GM21526 (cell line): ENCODE measurements around the gene SZT2.

Experiments
- ATAC-seq: cut with Tn5 transposase; IDR thresholded peaks from one replicate; pipeline ENCODE4 v1.9.1; 2021; ENCODE audit warnings: moderate library complexity; ENCODE audit not compliant: unreplicated experiment, low FRiP score

The SZT2 gene

DNA sequence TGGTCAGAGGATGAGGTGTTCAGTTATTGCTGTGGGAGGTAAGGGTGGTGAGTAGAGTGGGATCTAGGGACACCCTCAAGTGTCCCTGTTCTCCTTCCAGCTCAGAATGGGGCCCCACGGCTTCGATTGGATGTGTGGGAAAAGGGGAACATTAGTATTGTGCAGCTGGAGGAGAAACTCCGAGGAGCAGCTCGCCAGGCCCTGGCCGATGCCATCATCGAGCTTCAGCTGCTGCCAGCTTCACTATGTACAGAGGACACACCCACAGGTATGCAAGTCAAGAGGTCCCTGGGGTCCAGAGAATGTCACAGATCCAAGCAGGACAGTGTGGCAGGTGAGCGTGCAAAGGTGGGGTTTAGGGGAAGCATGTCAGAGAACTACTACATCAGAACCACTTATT lies 50.1 kb downstream of the SZT2 start:
- ATAC-seq = no peak

DNA sequence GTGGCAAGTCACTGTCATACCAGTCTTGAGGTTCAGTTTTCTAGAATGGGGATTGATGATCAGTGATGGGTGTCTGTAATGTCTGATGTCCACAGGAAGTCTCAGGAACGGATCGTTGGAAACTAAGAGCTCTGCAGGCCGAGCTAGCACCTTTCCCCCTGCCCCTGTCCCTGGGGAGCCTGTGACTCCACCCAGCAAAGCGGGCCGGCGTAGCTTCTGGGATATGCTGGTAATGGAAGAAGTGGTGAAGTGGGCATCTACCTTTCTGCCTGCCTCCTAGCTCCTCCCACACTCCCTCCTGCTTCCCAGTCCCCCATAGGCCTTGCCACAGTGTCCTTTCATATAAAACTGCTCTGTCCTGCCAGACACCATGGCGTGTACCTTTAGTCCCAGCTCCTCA lies 50.7 kb downstream of the SZT2 start:
- ATAC-seq = no peak

DNA sequence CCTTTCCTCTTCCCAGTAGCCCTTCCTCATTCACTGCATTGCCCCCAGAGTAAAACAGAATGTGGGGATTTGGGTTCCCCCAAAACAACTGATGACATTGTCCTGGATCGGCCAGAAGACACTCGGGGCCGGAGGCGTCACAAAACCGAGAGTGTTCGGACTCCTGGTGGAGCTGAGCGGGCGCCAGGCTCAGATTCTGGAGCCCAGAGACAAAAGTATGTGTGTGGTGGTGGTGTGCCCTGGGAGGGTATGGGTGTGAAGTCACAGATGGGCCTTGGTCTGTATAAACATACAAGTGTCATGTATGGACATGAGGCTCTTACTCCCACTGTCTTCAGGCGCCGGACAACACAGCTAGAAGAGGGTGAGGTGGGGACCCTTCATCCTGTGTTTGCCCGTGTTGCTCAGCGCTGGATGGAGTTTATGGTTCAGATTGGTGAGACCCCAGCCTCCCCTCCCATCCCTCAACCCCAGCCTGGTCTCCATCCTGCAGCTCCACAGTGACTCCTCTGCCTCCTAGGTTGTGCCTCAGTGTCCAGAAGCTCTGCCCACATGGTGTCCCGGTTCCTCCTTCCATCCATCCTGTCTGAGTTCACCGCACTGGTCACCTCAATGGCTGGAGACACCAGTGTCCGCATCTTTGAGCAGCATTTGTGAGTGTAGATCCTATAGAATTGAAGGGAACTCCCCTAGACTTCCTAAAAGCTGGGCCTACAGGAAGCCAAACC lies 51.6 kb downstream of the SZT2 start:
- no peak for ATAC-seq

DNA sequence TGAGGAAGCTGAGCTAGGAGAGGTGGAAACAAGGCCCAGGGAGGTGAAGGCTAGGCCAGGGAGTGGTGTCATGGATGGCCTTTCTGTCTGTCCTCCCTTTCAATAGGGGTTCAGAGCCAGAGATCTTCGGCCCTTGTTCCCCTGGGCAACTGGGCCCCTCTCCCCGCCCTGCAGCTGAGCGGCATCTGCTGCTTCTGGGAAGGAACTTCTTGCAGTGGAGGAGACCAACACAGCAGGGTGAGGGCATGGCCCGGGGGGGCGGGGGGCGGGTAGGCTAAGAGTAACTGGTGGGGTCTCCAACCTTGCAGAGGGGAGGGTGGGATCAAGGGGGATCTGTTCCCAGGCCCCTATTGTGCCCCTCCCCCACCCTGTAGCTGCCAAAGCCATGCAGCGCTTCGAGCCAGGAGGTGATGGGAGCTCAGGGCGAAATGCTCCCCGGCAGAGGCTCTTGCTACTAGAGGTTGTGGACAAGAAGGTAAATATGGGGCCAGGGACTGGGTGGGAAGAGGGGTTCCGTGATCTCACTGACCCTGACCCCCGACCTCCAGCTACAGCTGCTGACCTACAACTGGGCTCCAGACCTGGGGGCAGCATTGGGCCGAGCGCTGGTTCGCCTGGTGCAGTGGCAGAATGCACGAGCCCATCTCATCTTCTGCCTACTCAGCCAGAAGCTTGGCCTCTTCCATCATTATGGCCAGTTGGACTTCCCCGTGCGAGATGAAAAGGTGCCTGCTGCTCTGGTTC lies 52.4 kb downstream of the SZT2 start:
- ATAC-seq = no peak

DNA sequence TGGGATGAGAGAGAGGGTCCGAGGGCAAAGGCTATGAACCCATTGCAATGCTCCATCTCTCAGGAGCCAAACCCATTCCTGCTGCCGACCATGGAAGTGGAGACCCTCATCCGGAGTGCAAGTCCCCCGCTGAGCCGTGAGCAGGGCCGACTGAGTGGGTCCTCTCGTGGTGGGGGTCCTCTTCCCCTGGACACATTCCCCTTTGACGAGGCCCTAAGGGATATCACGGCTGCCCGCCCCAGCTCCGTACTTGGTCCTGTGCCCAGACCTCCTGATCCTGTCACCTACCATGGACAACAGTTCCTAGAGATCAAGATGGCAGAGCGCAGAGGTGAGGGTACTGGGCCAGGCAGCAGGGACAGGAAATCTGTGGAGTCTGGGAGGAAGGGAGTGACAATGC lies 53.1 kb downstream of the SZT2 start:
- no peak for ATAC-seq

DNA sequence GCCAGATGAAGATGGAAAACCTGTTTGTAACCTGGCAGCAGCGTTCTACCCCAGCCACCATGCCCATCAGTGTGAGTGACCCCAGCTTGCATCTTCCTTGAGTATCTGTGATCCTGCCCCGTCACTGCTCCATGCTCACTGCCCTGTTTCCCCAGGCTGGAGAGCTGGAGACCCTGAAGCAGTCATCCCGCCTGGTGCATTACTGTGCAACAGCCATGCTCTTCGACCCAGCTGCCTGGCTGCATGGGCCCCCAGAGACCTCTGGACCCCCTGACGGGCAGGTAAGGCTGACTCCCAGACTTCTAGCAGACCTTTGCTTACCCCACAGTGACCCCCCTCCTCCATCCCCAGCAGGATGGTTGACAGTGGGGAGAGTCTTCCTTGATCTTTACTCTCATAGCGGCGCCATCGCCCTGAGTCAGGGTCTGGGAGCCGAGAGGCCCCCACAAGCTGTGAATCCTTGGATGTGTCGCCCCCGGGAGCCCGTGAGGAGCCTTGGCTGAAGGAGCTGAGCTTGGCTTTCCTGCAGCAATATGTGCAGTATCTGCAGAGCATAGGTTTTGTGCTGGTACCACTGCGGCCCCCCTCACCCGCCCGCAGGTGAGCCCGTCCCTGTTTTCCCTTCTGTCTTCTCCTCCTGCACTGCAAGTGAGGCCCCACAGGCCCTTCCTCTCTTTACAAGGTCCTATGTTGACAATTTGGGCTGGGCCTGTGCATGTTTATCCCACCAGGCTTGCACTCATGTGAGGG lies 53.7 kb downstream of the SZT2 start:
- no peak for ATAC-seq

DNA sequence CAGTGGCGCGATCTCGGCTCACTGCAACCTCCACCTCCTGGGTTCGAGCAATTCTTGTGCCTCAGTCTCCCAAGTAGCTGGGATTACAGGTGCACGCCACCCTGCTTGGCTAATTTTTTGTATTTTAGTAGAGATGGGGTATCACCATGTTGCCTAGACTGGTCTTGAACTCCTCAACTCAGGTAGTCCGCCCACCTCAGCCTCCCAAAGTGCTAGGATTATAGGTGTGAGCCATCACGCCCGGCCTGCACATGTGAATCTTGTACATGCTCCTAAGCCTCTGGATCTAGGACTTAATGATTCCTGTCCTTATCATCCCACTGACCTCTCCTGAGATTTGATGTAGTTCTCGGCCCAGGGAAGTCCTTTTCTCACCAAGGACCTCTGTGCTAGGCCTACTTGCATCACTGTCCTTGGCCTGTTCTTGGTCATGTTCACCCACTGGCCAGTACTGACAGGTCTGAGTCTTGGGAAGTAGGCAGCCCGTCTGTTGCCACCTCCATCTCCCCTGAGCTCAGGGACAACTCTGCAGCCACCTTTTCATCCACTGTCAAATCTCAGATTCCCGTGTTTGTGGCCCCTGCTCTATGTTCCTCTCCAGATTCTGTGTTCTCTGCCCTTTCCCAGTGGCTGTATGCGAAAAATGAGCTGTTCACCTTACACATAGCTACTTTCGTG lies 54.6 kb downstream of the SZT2 start:
- ATAC-seq = no peak

DNA sequence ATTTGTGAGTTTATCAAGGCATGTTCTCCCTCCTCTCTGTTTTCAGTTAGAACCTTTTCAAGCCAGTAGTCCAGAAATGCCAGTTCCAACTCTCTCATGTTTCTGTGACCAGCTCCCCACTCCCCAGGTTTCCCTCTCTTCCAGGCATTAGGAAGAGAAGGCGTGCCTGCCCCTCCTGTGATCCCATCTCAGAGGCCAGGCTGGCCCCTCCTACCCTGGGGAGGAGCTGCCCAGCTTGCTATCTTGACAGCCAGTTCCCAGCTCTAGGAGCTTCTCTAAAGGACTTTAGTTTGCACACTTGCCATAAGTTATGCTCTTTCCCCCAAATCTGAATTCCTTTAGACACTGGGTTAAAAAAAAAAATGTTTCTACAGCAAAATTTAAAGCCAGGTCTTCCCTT lies 55.1 kb downstream of the SZT2 start:
- ATAC-seq = no peak

DNA sequence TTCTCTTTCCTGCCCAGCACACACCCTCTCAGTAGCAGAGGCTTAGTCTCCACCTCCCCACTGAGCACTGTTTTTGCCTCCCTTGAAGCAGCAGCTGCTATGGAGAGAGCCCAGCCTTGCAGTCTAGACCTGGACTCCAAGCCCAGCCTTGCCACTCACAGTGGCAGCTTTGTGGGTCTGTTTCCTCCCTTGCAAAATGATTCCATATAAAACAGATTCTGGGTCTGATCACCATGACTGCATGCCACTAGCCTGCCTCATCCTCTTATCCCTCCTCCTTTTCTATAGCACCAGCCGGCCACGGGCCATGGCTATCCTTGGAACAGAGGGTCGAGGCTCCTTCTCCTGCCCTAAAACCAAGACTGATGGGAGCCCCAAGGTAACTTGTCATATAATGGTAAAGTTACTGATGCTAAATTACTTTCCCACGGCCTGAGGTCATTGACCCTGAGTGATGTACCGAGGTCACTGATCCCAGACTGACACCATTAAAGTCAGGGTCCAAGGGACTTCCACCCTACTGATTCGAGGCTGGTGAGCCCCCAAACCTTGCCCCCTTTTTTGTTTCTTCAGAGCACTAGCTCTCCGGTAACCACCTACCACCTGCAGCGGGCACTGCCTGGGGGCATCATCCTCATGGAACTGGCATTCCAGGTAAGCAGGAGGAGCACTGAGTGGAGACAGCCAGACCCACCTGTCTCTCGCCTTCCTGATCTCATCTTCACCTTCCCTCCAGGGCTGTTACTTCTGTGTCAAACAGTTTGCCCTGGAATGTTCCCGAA lies 56.1 kb downstream of the SZT2 start:
- no peak for ATAC-seq

DNA sequence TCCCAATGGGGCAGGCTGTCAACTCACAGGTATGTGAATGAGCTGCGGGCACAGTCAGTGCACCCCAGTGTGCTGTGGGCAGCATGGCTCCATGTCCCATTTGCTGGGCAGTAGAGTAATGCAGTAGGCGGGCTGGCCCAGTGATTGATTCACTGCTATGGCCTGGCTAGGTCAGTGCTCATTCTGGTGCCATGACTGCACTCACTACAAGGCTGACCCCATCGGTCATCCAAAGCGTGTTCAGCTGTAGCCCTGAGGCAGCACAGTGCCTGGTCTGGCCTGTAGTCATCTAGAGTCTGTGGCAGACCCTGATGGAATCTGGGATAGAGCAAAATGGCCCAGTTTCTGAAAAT lies 56.7 kb downstream of the SZT2 start:
- no peak for ATAC-seq

DNA sequence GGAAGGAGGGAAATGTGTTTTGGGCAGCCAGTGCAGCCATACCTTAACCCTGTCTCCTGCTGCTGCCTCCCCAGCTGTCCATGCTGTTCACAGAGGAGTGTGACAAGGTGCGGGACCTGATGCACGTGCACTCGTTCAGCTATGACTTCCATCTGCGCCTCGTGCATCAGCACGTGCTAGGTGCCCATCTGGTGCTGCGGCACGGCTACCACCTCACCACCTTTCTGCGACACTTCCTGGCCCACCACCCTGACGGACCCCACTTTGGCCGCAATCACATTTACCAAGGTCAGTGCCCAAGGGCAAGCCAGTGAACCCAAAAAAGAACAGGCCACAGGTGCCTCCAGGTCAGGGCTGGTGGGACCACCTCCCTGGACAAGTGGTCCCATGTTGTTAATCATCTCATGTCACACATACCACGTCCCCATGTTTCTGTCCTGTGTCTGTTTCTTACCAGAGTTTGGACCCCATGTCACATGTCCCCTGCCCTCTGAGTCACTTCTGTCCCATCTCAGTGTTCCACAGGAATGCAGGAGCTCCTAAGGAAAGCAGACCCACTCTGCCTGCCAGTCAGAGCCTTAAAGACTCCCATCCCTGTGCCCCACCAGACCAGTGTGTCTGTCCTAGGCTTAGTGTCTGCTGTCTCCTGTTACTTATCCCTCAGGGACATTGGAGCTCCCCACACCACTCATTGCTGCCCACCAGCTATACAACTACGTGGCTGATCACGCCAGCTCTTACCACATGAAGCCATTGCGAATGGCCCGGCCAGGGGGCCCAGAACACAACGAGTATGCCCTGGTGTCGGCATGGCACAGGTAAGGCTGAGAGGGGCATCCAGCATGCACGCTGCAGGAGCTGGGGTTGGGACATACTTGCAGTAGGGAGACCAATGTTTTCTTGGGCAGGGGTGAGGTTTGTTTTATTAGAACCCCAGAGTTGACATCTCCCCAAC lies 57.5 kb downstream of the SZT2 start:
- ATAC-seq = no peak

DNA sequence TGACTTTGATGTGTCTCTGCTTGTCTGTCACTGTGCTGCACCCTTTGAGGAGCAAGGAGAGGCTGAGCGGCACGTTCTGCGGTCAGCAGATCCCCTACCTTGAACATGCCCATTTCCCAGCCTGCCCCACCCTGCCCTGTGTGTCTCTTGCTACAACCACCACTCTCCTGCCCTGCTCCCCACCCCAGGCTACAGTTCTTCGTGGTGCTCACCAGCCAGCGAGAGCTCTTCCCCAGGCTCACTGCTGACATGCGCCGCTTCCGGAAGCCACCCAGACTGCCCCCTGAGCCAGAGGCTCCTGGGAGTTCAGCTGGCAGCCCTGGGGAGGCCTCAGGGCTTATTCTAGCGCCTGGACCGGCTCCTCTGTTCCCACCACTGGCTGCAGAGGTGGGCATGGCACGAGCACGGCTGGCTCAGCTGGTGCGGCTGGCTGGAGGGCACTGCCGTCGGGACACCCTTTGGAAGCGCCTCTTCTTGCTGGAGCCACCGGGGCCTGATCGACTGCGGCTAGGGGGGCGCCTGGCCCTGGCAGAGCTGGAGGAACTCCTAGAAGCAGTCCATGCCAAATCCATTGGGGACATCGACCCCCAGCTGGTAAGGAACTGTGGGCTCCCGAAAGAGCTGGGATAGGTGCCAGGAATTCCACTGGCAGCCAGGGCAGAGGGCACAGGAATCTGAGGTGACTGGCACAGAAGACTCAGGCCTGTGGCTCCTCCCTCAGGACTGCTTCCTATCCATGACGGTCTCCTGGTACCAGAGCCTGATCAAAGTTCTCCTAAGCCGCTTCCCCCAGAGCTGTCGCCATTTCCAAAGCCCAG lies 58.4 kb downstream of the SZT2 start:
- no peak for ATAC-seq

DNA sequence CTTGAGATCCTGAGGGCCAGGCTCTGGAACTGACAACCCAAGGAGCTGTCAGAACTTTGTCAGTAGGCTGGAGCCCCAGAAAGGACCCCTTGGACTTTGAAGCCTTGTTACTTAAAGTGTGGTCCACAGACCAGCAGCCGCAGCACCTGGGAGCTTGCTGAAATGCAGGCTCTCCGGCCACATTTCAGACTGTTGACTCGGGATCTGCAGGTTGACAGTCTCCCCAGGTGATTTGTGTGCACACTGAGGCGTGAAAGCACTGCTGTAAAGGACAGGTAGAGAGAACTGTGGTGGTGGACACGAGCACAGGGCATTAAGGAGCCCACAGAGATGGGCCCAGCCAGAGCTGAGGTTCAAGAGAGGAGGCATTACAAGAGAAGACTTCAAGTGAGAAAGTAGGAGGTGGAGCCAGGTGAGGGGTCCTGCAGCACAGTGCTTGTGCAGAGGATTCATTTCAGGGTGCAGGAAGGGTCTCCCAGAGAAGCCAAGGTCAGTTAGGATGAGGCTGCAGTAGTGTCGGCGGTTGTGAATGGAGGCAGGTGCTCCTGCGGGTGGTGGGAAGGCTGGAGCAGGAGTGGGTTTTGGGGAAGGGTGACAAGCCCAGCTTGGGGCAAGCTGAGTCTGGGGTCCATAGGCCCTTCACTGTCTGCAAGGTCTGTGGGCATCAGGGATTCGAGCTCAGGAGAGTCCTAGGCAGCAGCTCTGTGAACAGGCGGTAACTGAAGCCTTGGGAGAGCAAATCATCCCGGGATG lies 59.4 kb downstream of the SZT2 start:
- no peak for ATAC-seq

DNA sequence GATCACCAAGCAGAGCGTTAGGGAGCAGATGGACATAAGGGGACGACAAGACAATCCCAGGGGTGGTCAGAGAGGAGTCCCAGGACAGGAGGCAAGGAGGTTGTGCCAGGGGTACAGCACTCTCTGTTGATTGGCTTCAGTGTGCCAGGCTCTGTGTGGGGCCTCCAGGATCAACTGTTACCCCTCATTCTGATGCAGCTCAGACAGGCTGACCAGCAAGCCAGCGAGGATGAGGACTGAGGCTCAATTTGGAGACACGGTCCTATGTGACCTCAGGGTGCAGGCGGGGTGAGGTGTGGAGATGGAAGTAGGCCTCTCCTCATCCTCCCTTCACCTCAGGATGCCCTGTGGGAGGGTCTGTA lies 60.0 kb downstream of the SZT2 start:
- no peak for ATAC-seq

DNA sequence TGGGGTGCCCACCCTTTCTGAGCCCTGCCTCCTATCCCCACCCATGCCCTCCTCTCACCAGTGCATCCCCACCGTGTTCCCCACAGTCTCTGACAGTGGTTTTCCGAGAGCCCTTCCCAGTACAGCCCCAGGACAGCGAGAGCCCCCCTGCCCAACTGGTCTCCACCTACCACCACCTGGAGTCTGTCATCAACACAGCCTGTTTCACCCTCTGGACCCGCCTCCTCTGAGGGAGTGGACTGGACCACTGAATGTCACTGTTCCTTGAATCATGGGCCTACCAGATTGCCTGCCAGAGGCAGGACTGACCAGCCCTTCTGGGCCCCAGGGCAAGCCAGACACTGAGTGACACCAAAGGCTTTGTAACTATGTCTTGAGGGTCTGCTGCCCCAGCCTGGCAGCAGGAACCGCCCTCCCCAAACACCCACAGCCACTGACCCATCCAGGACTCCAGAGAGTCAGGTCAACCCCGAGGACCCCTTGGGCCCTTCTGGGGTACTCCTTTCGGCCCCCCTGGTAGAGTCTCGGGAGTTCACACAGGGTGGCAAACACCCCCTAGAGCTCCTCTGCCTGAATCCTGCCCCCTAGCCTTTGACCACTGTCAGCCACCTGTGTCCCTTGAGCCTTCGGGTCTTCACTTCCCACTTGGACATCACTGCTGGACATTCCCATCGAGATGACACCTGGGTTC lies 60.7 kb downstream of the SZT2 start:
- ATAC-seq = no peak

DNA sequence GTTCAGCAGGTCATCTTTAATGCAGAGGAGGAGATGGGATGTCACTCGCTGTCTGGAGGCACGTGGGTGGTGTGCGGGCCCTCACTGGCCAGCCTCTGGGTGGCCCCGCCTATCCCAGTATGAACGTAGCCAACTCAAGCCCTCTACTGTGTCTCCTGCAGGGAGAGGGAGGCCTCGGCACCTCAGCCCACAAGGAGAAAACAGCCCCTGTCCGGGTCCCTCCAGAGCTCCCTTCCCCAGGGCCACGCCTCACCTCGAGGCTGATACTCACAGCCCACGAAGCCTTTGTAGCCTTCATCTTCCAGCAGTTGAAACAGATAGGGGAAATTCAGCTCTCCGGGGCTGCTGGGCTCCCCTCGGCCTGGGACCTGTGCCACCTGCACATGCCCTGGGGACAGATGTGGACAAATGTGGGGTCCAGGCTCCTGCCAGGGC lies 61.5 kb downstream of the SZT2 start:
- ATAC-seq = no peak
